ENCODE results near the gene KRT86. TPM values are rescaled to one million over a fixed set of nuclear protein-coding genes. Genes with fewer than 3 reads are reported as not detected.
"Not testable (repeated sequence)": the region's sequence is repeated elsewhere in the genome, so short reads cannot be mapped to it uniquely, and the experiment has no call there.

The KRT86 gene
- total RNA-seq, 1 donor from 2014 or later = 0.16 TPM

GRCh38 chr12:52270541-52271070 lies 3.8 kb upstream of the KRT86 start:
- no peak for DNase-seq

DNA sequence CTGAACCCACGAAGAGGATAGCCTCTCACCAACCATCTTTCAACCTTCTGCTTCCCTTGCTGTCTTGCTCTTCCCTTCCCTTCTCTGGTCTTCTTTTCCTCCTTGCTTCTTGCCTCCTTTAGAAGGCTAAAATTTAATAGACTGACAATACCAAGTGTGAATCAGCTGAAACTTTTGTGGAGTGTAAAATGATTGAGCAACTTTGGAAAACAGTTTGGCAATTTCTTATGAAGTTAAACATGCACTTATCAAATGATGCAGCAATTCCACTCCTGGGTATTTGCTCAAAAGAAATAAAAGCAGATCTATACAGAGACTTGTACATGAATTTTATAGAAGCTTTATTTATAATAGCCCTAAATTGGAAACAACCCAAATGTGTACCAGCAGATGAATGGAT lies 3.3 kb upstream of the KRT86 start:
- DNase-seq = no peak

- DNase-seq = no peak
Measured at GRCh38 chr12:52275686-52276085, 1.2 kb downstream of the KRT86 start.

DNA sequence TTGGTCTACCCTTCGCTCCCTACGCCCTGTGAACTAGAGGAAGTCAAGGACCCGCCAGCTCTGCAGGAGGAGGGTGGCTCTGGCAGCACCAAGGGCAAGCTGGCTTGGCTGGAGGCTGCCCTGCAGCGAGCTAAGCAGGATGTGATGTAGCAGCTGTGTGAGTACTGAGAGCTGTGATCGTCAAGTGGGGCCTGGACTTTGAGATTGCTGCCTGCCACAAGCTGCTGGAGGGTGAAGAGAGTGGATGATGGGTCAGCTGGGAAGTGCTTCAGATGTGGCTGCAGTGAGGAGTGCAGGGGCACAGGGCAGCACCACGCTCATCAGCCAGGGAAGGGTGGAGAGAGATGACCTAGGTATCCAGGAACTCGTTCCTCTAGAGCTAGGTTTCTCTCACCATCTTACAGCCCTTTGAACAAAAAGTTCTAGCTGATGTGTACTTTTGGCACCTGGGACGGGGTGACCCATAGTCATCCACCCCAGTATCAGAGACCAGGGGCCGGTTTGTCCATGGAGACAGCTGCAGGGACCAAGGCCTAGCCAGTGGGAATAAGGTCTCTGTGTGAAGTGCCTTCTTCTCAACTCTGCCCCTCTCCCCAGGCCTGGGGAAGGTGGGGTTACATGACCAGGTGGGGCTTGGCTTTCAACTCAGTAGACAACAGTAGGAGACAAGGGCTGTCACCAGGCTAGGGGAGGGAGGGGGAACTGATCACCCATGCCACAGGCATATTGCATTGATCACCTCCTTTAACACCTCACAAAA lies 3.2 kb downstream of the KRT86 start:
- DNase-seq = no peak

DNA sequence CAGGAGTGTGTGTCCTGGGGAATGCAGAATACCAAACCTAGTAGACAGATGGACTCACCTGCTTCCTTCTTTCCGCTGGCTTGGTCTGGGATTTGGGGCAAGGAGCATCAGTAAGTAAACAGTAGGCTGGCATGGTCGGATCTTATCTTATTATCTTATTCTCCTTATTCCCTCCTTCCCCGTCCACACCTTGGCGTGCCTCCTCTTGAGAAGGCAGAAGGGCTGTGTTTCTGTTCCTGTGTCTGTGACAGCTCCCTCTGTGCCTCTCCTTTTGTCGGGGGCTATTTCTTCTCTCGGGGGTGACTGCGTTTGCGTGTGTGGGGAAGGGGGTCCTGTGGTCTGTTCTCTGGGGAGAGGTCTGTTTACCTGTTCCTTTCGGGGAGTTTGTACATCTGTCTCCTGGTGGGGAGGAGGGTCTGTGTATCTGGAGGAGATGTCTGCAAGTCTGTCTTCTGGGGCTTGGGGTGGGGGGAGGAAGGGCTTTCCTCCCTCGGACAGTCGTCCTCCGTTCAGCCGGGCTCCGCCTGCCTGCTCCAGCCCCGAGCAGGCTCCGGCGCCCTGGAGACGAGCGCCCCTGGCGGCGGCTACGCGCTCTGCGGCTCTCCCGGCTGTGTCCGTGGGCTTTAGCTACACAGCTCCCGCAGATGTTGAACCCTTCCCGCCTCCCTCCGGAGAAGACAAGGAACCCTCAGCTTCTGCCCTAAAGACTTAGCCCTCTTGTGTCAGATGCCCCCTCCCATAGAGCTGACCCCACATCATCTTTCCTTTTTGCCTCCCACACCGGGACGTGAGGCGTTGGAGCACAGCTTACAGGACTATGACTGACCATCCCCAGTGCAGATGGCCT lies 4.4 kb downstream of the KRT86 start:
- DNase-seq = peak; percentile 51

DNA sequence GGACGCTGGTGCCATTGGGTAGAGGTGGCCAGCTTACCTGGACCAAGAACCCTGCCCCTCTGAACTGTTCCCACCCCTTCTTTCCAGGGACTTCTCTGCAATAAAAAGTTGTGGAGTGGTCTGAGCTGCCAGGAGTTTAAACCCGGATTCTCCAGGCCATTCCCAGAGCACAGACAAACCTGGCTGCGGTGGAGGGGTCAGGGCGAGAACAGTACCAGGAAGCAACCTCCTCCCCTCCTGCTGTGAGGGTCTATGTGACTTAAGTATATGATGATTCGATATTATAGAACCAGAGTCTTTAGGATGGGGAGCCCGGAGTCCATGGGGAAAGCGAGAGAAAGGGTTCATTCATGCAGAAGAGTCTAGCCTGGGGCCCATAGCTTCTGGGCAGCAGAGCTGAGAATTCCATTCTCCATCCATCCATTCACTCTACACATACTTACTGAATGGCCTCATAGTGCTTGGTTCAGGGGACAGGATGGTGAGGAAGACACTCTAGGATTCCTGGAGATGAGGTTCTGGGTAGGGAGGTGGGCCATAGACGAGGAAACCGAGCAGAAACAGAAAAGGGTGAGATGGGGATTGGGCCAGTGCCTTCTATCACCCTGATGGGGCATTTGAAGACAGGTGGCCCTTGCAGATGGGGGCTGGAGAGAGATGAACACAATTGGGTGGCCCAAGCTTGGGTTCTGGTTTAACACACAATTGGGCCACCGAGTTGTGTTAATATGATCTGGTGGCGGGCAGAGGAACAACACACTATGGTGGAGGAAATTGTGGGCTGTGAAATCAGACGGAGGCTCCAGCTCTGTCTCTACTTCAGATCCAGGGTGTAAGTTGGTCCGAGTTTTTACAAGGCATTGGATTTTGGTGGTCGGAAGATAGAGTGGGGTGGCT lies 5.2 kb downstream of the KRT86 start:
- DNase-seq = no peak

DNA sequence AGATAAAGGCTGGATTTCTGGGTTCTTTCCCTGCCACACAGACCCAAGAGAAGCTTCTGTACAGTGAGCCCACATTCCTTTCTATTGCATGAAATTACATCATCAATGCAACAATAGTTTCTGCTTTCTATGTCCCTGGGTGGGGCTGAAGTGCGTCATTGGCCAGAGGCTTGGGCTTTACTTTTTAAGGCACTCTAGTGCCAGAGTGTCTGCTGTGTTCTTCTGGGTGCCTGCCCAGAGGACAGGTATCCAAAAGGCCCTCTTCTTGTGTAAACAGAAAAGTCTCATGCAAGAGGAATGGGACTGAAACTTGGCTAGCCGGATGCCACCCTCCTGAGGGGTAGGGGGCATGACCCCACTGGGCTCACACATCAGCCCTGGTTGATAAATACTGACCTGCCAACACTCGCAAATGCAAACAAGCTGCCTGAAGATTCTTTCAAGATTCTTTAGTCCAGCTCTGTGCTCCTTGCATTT lies 5.9 kb downstream of the KRT86 start:
- DNase-seq = no peak

GRCh38 chr12:52280796-52281560 lies 6.5 kb downstream of the KRT86 start:
- DNase-seq = no peak

- DNase-seq = no peak
Measured at GRCh38 chr12:52284562-52285171, 10.2 kb downstream of the KRT86 start.

DNA sequence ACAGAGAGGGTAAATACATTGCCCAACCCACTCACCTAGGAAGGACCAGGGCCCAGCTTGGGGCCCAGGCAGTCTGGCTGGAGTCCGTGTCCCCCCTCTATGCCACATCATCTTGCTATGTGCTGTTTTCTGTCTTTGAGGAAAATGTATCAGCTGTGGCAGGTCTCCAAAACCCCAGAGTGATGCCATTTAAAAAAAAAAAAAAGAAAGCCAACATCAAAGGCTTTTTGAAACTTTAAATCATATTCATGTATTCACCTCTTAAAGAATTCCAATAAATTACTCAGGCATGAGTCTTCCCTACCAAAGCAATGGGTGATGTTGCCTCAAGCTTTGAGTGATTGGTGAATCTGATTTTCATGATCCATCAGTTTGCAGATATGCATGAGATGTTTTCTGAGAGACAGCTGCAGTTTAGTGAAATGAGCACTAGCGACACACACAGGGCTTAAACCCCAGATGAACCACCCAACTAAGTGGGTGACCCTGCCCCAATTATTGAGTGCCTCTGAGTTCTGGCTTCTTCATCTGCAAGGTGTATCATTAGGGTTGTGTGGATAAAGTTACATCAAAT lies 10.8 kb downstream of the KRT86 start:
- no peak for DNase-seq

DNA sequence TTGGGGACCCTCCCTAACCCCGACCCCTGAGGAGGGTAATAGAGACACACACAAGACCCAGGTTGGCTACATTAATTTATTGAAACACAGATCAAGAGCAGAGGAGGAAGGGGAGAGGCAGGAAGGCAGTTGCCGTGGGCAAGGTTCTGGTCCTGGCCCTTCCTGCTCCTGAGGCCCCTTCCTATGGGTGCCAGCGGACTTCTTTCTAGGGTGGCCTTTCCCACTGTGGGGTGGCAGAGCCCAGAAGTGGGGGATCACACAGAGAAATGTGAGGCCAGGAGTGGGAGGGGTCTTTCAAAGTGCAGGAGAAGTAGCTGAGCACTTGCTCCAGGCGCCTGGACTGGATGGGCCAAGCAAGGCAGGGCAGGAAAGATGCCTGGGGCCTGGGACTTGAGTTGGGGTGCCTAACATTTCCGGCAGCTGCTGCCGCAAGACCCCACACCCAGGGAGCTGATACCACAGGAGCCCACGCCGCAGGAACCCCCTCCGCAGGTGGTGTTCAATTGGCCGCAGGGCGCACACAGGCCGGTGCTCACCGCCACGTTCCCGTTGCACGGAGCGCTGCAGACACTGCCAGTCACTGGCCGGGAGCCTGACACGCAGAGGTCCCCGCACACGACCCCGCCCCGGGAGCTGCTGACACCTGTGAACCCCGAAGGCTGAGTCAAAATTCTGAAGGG lies 11.5 kb downstream of the KRT86 start:
- DNase-seq = no peak

GRCh38 chr12:52286857-52287785 lies 12.7 kb downstream of the KRT86 start:
- not testable (repeated sequence) for DNase-seq

DNA sequence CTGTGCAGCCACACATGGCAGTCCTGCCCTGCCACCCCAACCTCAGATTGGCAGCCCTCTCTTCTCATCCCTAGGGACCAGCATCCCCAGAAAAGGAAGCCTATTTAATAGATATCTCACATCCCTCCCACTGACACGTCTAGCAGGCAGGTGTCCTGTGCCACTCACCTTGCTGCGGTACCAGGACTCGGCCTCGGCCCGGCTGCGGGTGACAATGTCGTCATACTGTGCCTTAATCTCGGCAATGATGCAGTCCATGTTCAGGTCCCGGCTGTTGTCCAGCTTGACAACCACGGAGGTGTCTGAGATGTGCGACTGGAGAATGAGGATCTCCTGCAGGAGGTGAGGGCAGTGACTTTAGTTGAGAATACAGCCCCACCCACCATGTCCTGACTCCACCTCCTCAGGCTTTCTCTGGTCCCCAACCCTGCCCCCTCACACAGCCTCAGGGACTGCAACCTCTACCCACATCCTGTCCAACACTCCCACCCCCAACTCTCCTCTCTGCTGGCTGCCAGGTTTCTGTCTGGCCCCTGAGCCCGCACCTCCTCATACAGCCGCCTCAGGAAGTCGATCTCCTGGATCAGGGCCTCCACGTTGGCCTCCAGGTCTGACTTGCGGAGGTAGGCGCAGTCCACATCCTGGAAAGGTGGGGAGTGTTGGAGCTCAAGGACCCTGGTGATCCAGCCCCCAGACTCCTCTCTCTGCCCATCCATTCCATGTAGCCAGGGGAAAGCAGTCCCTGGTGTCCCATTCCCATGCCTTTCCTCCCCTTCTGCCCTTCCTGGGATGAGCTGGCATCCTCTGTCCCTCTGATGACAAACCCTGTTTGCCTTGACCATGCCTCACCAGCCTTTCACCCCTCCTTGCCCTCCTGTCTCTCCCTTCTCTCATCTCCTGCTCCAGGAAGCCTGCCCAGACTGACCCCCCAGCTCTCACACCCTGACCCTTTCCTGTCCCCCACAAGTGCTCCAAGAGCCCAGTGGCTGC lies 13.7 kb downstream of the KRT86 start:
- not testable (repeated sequence) for DNase-seq

GRCh38 chr12:52290483-52291134 lies 16.2 kb downstream of the KRT86 start:
- not testable (repeated sequence) for DNase-seq

DNA sequence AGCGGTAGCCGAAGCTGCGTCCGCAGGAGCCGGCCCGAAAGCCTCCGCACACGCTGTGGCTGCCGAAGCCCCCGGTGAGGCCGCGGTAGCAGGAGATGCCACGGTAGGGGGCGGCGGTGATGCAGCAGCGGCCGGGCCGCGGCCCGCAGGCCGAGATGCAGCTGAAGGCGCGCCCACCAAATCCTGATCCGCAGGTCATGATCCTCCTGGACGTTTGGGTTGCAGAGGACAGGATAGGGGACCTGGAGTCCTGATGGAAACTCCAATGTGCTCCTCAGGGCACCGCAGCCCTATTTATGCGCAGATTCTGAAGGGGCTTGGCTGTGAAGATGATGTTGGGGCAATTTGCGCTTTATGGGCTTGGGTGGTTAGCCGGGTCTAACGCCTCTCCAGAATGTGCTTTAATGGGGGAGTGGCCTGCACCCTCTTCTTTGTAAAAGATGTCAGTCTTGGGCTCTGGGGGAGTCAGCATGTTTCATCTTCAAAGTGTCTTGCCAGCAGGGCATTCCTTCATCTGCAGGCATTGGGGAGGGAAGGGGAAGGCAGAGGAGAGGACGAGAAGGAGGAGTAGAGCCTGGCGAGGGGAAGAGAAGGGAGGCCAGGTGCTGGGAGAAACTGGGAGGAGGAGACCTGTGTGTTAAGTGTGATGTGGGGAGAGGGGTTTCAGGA lies 17.0 kb downstream of the KRT86 start, which contains the start of gene KRT81:
KRT81 (minus strand) TSS at position 268 of the 669 bp plus-strand sequence; CDS start at position 199, 69 bp downstream.
- no peak for DNase-seq

DNA sequence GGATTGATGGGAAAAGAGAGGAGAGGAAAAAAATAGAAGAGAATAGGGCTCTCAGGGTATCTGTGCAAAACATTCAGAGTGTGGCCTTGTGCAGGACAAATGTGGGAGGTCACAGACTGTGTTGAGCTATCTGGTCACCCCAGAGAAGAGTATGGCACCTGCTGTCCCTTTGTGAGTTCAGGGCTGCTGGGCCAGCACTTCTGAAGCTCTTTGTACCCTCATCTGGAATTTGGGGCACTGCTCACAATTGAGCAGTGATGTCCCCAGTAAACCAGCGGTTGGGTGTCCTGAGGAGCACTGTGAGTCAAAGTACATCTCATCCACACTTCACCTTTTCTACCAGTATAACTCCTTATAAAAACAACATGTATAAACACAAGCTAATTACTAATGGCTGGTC lies 19.5 kb downstream of the KRT86 start:
- no peak for DNase-seq

Data from occipital lobe (tissue), 2 donors.